ENCODE data around the gene MTFMT.

GRCh38 chr15:65058394-65059368, 29.2 kb upstream of the MTFMT start:
- TF ChIP-seq CTCF (IDR thresholded peaks at IDR 0.05; ENCODE audit: insufficient read depth, low read depth, low read length) (no peak), EZH2 (IDR thresholded peaks at IDR 0.05; ENCODE audit: insufficient read depth, low read length) (no peak)

Data from astrocyte (in vitro differentiated cells and primary cell).